ENCODE data around the gene INSYN2B.

DNA sequence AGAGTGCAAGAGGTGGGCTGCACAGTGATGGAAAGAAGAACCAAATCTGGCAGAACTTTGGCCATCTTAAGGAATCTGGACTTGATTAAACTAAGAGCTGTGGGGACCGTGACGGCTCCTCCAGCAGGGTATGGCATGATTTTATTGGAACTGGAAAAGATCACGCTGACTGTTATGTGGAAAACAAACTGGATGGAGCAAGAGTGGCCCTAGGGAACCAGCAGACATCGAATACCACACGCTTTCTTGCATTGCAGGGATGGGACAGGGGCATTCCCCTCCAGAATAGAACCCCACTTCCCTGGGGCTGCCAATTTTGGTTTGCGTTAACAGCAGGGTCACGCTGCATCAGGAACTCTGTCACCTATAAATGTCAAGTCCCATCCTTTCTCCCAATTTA, 38.8 kb downstream of the INSYN2B start:
- TF ChIP-seq CTCF (IDR thresholded peaks at IDR 0.05; ENCODE audit: insufficient read depth, low read length) = no peak
- no peak for TF ChIP-seq POLR2AphosphoS5 (IDR thresholded peaks at IDR 0.05; ENCODE audit: low read depth)
- TF ChIP-seq, protein P1, sequence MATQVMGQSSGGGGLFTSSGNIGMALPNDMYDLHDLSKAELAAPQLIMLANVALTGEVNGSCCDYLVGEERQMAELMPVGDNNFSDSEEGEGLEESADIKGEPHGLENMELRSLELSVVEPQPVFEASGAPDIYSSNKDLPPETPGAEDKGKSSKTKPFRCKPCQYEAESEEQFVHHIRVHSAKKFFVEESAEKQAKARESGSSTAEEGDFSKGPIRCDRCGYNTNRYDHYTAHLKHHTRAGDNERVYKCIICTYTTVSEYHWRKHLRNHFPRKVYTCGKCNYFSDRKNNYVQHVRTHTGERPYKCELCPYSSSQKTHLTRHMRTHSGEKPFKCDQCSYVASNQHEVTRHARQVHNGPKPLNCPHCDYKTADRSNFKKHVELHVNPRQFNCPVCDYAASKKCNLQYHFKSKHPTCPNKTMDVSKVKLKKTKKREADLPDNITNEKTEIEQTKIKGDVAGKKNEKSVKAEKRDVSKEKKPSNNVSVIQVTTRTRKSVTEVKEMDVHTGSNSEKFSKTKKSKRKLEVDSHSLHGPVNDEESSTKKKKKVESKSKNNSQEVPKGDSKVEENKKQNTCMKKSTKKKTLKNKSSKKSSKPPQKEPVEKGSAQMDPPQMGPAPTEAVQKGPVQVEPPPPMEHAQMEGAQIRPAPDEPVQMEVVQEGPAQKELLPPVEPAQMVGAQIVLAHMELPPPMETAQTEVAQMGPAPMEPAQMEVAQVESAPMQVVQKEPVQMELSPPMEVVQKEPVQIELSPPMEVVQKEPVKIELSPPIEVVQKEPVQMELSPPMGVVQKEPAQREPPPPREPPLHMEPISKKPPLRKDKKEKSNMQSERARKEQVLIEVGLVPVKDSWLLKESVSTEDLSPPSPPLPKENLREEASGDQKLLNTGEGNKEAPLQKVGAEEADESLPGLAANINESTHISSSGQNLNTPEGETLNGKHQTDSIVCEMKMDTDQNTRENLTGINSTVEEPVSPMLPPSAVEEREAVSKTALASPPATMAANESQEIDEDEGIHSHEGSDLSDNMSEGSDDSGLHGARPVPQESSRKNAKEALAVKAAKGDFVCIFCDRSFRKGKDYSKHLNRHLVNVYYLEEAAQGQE (IDR thresholded peaks at IDR 0.05; ENCODE audit: insufficient replicate concordance, low read depth) = no peak

Data from HL-60 (cell line).